ENCODE data around the gene VPS33B. TPM values are rescaled to one million over a fixed set of nuclear protein-coding genes. Genes with fewer than 3 reads are reported as not detected.

VPS33B gene
- total and polyA plus RNA-seq, 2 experiments from 2014 or later, result 8.8 to 15.2 TPM

DNA sequence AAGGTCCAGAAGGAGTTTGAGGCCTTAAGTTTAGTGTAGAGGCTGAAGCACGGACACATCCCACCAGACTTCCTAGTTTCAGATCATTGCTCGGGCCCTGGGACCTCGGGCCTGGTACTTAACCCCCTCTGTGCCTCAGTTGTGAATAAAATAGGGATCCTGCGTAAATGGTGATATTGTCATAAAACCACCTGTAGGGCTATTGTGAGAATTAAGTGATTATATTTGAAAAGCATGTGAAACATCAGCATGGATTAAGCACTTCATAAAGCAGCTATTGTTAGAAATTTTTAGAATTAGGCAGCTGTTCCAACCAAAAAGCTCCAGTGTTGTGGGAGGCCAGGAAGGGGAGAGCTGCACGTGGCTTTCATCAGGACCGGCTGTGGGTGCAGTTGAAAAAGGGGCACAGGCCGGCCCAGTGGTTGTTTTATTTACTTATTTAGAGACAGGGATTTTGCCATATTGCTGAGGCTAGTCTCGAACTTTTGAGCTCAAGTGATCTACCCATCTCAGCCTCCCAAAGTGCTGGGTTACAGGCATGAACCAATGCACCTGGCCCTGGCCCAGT lies 63.3 kb downstream of the VPS33B start:
- H3K36me3 ChIP-seq (ENCODE audit: insufficient read depth), result peaks cover 14% of the 10 kb centered on the region; the same call in 1 of the 2 replicates
- TF ChIP-seq ZNF114 (CRISPR knock-in tag; IDR thresholded peaks at IDR 0.05) (no peak), EZH2 (IDR thresholded peaks at IDR 0.05; ENCODE audit: low read depth, unreplicated experiment) (no peak), STAT1 (IDR thresholded peaks at IDR 0.05; ENCODE audit: unreplicated experiment) (no peak), ZNF331 (CRISPR knock-in tag; IDR thresholded peaks at IDR 0.05; ENCODE audit: low read depth) (no peak), REST (IDR thresholded peaks at IDR 0.05; ENCODE audit: unreplicated experiment) (no peak), EZH2phosphoT487 (IDR thresholded peaks at IDR 0.05; ENCODE audit: unreplicated experiment) (no peak), CREB1 (CRISPR knock-in tag; IDR thresholded peaks at IDR 0.05; ENCODE audit: low read depth) (no peak), JUNB (IDR thresholded peaks at IDR 0.05; ENCODE audit: unreplicated experiment) (no peak), NANOG (IDR thresholded peaks at IDR 0.05; ENCODE audit: borderline replicate concordance) (no peak), ZNF462 (CRISPR knock-in tag; IDR thresholded peaks at IDR 0.05) (no peak), CTCF (conservative IDR thresholded peaks at IDR 0.05; ENCODE audit: low read depth in 2 of 2) (no peak), POLR2AphosphoS5 (IDR thresholded peaks at IDR 0.05; ENCODE audit: low read depth) (no peak)
- TF ChIP-seq, protein P1, sequence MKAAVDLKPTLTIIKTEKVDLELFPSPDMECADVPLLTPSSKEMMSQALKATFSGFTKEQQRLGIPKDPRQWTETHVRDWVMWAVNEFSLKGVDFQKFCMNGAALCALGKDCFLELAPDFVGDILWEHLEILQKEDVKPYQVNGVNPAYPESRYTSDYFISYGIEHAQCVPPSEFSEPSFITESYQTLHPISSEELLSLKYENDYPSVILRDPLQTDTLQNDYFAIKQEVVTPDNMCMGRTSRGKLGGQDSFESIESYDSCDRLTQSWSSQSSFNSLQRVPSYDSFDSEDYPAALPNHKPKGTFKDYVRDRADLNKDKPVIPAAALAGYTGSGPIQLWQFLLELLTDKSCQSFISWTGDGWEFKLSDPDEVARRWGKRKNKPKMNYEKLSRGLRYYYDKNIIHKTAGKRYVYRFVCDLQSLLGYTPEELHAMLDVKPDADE (IDR thresholded peaks at IDR 0.05), result no peak

More for the DNA sequence above, 63.3 kb downstream of the VPS33B start:
- no peaks in the 10 kb centered on the region for H3K27me3 ChIP-seq (ENCODE audit: insufficient read depth)
- no peak overlapping the region for H3K4me2 ChIP-seq
- no peaks in the 10 kb centered on the region for H3K79me2 ChIP-seq (replicated peaks; ENCODE audit: insufficient read depth)
- peaks cover 11% of the 10 kb centered on the region; the same call in 1 of the 2 replicates for H4K20me1 ChIP-seq (replicated peaks; ENCODE audit: insufficient read depth)
- peaks cover 10% of the 10 kb centered on the region for H3K4me1 Mint-ChIP-seq
- peaks cover 17% of the 10 kb centered on the region; the same call in 1 of the 2 replicates for H3F3A ChIP-seq (replicated peaks; ENCODE audit: low read depth)
- H3K27ac ChIP-seq (ENCODE audit: low read depth), result no peak overlapping the region
- H3K27me3 Mint-ChIP-seq (ENCODE audit: insufficient read depth, low read depth, poor library complexity), result peaks cover 17% of the 10 kb centered on the region
- ATAC-seq (no peak), DNase-seq (ENCODE audit: low spot score) (no peak)
- H2AFZ ChIP-seq, result no peak overlapping the region
- no peak overlapping the region for H3K27ac Mint-ChIP-seq
- peaks cover 40% of the 10 kb centered on the region for H3K36me3 Mint-ChIP-seq (ENCODE audit: low read depth)
- no peaks in the 10 kb centered on the region for H3K9me2 ChIP-seq (ENCODE audit: insufficient read depth)
- no peak overlapping the region for H3K4me3 ChIP-seq
- H3K9me3 Mint-ChIP-seq, result no peaks in the 10 kb centered on the region; the same call in 2 of the 3 replicates
- H3K4me3 Mint-ChIP-seq, result no peak overlapping the region
- H3K4me1 ChIP-seq (ENCODE audit: insufficient read depth), result peaks cover 13% of the 10 kb centered on the region

All from GM23338 (cell line).